ENCODE data around the gene PPIB.
A peak's percentile ranks its signal among the peaks of the same experiment; 100 is the strongest.

Gene PPIB

DNA sequence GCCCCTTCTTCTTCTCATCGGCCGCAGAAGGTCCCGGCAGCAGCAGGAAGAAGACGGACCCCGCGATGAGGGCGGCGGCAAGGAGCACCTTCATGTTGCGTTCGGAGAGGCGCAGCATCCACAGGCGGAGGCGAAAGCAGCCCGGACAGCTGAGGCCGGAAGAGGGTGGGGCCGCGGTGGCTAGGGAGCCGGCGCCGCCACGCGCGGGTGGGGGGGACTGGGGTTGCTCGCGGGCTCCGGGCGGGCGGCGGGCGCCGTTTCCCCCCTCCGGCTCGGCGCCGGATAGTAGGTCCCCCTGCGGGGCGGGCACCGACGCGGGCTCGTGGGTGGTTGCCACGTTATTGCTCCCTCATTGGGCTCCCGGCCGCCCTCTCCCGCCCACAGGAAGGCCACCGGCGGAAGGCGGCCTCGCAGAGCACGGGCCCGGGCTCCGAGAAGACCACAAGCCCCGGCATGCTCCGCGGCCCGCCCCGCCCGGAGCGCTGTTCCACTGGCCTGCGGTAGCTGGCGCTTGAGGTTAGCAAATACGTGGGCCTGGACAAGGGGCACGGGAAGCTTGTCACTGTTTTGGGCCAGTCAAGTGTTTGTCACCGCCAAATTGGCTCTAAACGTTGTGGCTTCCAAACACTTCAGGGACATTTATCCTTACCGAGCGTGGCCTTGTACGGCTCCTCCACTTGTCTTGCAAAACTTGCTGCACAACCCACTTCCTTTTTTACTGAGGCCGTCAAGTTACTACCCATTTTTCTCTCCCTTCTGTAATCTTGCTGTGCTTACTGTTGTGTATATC lies at the start of gene PPIB:
Gene PPIB, minus strand, starts transcription at position 154 of the 790 bp plus-strand sequence. Its CDS starts 36 bp downstream, at position 118.
- peak; percentile 94 for DNase-seq (ENCODE audit: low read depth, low spot score)

DNA sequence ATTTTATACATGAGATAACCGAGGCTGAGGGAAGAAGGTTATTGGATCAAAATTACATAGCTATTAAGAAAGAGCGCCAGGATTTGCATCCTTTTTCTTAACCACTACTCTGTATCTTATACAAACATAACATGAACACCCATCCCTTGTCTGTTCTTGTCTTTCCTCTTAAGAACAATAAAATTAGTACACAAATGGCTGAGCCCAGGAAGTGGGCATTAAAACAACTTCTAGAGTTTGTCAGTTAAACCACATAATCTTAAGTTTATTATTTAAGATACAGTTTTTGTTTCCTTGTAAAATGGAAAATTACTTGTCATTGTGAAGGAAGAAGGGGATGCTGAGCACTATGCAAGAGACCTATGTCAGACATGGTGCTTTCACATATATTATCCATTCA lies 48.9 kb upstream of the PPIB start:
- no peak for DNase-seq (ENCODE audit: low read depth, low spot score)

DNA sequence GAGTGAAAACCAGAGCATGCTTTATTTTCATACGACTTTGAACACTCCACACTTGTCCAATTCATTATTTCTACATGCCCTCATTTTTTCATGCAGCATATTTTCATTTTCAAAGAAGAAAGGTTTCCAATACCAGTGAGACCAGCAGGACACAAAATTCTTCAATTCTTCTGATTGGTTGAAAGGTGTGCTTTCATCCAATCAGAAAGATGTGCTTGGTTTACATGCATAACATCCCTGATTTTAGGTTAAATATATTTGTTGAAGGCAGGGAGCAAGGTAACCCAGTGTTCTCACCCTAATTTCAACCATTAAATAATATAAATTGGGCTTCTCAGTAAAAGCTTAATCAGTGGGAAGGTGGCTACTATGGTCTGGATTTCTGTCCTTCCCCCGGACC lies 47.5 kb upstream of the PPIB start:
- no peak for DNase-seq (ENCODE audit: low read depth, low spot score)

DNA sequence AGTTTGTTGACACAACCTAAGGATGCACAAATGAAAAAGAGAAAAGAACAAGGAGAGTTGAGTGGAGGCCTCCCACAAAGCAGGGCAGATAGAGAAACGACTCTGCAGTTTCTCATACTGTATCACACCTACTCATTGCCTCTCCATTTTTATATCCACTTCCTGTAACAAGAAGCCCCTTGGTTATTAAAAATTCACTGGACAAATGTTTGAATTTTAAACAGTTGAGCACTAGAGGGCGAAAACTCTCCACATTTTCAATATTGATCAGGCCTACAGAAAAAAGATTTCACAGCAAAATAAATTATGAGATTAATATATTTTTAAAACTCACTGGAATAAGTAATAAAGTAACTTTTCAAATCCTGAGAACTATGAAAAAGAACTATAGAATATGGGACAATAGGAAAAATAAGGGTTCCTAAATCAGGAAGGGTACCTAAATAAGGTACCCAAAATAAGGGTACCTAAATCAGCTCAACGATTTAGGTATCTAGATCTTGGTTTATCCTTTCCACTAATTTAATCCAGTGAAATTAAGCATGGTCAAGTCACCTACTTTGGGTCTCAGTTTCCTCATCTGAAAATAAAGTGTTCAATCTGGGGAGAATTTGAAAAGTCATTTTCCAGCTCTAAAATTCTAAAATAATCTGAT lies 47.0 kb upstream of the PPIB start:
- no peak for DNase-seq (ENCODE audit: low read depth, low spot score)

DNA sequence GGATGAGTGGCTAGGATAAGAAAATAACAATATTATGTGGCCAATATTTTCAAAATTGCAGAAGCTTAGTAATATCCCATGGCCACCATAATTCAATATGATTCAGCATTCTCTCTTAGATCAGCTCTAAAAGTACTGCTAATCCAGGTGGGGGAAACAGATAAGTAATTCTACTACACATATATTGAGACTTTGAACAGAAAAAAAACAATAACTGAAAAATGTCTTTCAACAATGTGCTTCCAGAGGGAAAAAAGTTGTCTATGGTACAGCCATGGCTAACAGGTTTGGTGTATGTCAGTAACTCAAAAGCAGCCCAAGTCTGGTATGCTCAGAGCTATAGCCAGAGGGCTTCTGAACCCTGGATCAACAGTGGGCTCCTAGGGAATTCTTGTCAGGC lies 42.4 kb upstream of the PPIB start:
- no peak for DNase-seq (ENCODE audit: low read depth, low spot score)

DNA sequence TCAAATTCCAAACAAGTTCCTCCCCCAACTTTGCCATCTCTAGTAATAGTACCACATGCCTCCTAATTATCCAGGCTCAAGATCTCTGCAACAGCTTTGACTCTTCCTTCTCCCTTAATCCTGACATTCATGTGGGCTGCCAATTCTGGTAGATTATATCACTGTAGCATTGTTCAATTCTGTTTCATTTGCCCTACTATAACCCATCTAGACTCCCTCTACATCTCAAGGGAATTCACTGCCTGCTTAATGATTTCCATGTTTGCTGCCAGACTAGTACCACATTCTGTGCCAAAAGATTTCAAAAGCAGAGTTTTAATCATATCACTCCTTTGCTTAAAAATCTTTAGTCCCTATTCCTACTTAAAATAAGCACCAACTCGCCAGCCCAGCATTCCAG lies 34.6 kb upstream of the PPIB start:
- DNase-seq (ENCODE audit: low read depth, low spot score): no peak

DNA sequence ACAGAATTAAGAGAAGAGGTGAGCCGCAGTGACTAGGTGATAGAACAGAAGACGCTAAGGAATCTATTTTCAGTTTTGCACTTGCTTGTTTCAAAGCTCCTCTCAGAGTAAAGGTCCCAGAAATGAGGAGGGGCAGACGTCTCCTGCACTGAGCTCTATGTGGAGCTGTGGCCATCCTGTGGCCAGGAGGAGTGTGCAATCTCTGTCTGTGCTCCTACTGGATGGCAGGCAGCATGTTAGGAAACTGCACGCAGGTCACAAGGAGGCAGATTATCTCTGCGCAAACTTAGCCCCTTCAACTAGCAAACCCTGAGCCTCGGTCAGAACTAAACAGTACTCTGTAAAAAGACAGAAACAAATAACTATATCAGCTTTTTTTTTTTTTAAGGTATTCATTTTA lies 31.1 kb upstream of the PPIB start:
- DNase-seq (ENCODE audit: low read depth, low spot score): no peak

DNA sequence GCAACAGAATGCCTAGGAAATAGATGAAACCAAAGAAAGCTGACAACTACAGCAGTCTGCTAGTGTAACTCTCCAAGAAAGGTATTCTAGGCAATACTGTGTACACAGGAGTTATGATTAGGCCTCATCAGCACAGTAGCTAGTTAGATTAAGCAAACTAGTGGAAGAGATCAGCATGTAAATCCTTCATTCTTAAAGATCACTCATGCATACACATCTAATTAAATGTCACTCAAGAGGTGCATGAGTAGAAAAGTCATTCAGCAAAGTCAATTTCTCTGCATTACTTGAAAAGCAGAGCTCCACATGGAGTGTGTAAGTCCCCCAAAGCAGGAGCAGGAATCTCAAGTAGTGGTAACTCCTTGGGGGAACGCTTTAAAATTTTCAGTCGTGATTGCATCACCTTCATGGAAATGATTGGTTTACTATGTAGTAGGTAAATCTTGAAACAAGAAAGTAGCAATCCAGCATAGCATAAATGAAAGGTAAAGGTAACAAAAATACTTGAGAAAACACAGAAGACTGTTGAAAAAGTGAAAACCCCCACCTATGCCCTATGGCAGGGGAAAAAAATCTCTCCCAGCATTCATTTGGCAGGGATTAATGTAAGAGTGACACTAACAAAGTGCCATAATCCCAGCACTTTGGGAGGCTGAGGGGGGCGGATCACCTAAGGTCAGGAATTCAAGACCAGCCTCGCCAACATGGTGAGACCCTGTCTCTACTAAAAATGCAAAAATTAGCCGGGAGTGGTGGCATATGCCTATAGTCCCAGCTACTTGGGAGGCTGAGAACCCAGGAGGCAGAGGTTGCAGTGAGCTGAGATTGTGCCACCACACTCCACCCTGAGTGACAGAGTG lies 29.4 kb upstream of the PPIB start:
- DNase-seq (ENCODE audit: low read depth, low spot score): no peak

DNA sequence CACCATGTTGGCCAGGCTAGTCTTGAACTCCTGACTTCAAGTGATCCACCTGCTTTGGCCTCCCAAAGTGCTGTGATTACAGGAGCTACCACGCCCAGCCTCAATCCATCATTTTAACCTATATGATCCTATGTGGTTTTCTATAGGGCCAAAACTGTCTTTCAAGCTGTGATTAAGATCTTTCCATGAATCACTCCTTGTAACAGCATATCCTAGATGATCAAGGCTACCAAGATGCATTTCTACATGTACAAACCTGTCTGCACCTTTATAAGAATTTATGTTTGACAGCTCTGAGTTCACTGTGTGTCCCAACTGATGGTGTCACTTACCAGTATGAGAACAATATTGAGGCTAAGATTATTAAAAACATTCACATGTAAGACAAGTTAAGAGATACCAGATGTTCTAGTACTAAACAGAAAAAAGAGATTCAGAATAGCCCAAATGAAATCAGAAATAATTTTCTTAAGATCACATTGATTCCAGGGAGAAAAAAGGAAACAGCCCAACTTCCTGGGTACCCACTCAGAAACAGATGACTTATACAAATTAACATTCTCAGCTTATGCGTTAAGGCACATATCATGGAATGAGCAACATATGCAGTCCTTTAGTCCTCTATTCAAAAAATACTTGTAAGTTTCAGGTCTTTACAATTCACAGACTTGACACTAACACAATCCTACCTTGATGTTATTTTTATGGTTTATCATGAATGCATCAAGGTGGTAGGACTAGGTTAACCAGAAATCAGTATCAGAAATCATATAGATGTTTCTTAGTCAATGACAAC lies 24.8 kb upstream of the PPIB start:
- no peak for DNase-seq (ENCODE audit: low read depth, low spot score)

DNA sequence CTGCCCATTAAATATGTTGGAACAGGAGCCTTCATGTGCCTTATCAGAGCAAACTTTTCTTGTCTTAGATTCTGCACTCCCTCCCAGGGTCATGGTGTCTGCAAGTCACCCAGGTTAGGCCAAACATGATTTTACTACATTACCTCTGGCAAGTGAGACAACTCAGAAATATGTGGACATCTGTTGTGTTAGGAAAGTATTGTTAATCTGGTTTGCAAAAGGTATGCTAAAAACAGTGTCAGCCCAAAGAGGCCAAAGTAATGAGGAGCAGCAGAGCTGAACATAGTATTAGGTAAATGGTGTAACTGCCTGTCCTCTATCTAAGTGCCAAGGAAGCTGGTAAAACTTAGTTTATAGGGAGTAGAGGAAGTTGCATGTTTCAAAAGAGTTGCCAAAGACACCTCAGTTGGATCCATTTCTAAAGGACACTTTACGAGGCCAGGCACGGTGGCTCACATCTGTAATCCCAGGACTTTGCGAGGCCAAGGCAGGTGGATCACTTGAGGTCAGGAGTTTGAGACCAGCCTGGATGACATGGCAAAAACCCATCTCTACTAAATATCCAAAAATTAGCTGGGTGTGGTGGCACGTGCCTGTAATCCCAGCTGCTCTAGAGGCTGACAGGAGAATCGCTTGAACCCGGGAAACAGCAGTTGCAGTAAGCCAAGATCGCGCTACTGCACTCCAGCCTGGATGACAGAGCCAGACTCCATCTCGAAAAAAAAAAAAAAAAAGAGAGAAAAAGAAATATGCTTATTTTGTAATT lies 22.5 kb upstream of the PPIB start:
- no peak for DNase-seq (ENCODE audit: low read depth, low spot score)

DNA sequence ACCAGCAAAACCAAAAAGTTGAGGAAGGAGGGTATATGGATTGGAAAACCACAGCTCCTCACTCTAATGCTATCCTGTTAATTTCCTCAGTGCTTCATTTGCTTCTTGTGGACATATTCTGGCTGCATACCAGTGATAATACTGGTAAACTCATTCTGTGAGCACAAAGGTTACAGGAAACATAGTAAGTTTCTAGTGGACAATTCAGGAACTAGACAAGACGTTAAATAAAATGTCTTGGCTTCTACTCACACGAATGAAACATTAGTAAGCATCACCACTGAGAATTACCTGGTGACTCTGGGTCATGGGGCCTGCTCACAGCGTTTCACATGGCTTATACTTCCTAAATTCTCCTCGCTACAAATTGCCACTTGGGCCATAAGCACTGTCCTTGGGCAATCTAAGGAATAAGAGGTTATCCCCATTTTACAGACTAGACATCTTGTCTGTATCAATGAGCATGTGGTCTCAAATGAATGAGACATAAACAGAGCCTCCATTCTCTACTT lies 20.1 kb upstream of the PPIB start:
- DNase-seq (ENCODE audit: low read depth, low spot score): no peak

DNA sequence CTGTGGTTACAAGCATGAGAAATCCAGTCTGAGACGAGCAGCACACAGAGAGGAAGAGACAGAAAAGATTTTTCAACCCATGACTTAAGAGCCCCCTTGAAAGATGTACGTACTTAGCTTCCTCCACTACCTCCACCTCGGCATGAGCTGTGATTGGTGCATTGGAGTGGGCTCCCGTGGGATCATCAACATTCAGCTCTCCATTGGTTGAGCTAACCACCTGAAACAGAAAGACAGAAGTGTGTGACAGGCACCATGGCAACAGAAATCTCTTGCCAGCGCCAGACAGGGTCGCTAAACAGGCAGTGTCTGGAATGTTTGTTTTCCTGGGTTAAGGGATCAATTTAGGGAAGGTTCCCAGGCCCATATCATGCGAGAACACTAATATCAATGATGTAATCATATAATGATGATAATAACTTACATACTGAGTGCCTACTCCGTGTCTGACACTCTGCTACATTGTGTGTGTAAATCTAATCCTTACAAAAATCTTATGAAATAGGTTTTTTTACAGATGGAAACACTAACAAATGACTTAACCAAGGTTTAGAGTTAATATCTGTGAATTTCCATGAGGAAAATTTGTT lies 17.5 kb upstream of the PPIB start:
- DNase-seq (ENCODE audit: low read depth, low spot score): no peak

DNA sequence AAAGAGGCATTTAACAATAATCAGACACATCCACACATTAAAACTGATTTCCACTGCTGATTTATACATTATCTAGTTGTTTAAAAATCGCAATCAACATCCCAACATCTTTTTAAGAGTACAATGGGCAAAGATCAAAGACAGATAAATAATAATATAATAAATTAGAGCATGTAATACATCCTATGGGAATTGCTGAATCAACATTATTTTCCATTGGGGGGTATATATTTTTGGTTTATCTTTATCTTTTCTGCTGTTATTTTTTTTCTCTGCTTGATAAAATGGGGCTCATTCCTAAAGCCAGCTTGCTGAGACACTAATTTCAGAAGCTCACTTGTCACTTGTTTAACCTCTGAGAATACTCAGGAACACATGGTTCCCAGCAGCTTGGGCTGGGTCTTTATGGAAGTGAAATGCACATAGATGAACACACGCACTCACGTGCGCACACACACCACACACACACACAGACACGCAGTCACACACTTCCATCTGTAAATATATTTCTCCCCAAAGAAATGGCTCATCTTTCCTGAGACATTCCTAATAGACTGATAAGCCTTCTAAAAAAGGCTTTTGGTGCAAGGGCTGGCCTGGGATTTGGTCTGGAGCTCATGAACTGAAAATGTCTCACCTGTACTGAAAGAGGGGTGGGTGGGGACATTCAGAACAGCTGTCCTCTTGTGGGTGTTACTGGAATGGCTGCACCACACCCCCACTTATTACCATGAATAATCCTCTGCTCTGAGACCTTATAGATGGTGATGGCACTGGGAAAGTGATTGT lies 3.5 kb upstream of the PPIB start:
- DNase-seq (ENCODE audit: low read depth, low spot score): no peak

DNA sequence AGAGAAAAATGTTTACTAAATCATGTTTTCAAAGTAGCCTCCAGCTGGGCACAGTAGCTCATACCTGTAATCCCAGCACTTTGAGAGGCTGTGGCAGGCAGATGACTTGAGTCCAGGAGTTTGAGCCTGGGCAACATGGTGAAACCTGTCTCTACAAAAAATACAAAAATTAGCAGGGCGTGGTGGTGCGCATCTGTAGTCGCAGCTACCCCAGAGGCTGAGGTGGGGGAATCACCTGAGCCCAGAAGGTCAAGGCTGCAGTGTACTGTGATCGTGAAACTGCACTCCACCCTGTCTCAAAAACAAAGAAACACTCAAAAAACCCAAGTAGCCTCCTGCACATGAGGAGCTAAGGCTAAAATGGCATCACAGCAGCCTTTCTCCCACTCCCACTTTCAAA lies 1.6 kb upstream of the PPIB start:
- DNase-seq (ENCODE audit: low read depth, low spot score): no peak

DNA sequence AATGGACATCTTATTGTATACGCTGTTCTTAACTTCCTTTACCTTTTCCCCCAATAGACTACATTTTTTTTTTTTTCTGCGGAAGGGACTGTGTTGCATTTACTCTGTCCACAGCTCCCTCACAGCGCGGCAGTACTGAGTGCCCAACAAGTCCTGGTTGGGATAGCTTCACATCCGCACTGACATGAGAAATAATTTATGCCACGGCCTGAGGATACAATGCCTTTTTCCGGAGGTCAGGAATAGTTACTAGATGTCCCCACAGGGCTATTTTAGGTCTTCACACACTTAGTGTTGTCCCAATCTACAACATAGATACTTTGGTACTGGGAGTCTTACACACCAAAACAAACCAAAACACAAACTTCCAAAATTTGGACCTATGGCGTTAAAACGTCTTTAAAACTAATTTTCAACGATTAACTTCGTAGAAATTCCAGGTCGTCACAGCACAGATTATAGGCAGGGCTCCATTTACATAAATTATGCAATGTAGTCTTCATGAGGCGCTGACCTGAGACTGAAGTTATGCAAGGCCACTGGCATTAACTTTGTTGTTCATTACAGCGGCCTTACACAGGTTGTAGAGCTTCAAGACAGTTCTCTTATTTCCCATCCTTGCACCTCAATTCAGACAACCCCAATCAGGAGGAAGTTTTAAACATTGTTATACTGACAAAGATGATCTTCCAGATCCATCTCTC lies 989 bp upstream of the PPIB start:
- DNase-seq (ENCODE audit: low read depth, low spot score): no peak

DNA sequence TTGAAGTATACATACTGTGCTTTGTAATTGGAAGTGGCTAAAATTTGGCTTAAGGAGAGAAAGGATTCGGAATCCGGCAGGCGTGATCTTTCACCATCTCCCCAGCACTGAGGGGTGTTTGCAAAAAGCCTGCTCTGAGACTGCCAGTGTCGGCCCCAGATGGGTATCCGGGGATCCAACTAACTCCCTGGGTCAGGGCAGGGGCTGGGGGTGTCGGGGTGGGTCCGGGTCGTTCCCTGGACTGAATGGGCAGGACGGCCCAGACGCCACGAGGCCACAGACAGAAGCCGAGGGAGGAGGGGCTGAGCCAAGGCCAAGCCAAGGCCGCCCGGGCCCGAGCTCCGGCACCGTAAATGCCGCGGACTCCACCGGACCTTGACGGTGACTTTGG lies 349 bp downstream of the PPIB start:
- no peak for DNase-seq (ENCODE audit: low read depth, low spot score)

DNA sequence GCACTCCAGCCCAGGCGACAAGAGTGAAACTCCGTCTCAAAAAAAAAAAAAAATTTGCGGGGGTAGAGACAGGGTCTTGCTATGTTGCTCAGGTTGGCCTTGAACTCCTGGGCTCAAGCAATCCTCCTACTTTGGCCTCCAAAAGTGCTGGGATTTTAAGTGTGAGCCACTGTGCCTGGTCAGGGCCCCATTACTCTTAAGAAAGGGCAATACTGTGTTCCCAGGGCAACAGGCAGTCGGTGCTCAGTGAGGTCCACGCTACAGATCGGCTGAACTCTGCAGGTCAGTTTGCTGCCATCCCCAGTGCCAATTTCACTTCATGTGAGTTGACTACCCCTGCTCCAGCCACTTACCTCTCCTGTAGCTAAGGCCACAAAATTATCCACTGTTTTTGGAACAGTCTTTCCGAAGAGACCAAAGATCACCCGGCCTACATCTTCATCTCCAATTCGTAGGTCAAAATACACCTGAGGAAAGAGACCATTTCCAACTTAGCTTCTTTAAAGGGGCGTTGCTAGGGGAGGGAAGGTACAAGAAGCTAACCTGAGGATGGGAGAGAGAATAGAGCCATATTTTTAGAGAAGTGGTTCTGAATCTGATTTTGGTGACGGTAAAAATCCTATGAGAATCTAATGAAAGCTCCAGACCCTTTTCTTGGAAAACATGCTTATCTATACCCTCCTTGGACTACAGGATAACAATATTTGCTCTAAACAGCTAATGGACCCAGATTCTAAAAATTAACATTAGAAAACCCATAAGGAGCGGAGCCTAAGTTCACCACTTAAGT lies 939 bp downstream of the PPIB start:
- DNase-seq (ENCODE audit: low read depth, low spot score): no peak
